Fibroblast of skin of right quadriceps (primary cell): ENCODE data around the gene DACH1.

Source experiments
- DNase-seq: peaks from one replicate; pipeline ENCODE4 v3.0.0-alpha.2; 2013

DACH1 gene

GRCh38 chr13:71536201-71536600, 330.8 kb downstream of the DACH1 start:
- no peak for DNase-seq

GRCh38 chr13:71524613-71525304, 342.2 kb downstream of the DACH1 start:
- DNase-seq = peak; percentile 51

- DNase-seq = peak; percentile 5
These were observed 342.8 kb downstream of the DACH1 start for GRCh38 chr13:71524245-71524612.

GRCh38 chr13:71522941-71523526, 344.0 kb downstream of the DACH1 start:
- no peak for DNase-seq

GRCh38 chr13:71517004-71517403, 350.0 kb downstream of the DACH1 start:
- peak; percentile 9 for DNase-seq

- no peak for DNase-seq
These were observed 350.5 kb downstream of the DACH1 start for GRCh38 chr13:71516521-71516920.

- no peak for DNase-seq
These were observed 351.3 kb downstream of the DACH1 start for GRCh38 chr13:71515744-71516038.

GRCh38 chr13:71514900-71515743, 351.9 kb downstream of the DACH1 start:
- DNase-seq = no peak

- DNase-seq = no peak
These were observed 353.5 kb downstream of the DACH1 start for GRCh38 chr13:71513411-71514033.

GRCh38 chr13:71503781-71504180, 363.2 kb downstream of the DACH1 start:
- no peak for DNase-seq

GRCh38 chr13:71499944-71500514, 367.0 kb downstream of the DACH1 start:
- DNase-seq = no peak

- no peak for DNase-seq
These were observed 367.8 kb downstream of the DACH1 start for GRCh38 chr13:71499235-71499634.

GRCh38 chr13:71493189-71493588, 373.8 kb downstream of the DACH1 start:
- DNase-seq = no peak

GRCh38 chr13:71492346-71492871, 374.6 kb downstream of the DACH1 start:
- no peak for DNase-seq

GRCh38 chr13:71491010-71491409, 376.0 kb downstream of the DACH1 start:
- DNase-seq = no peak

- no peak for DNase-seq
These were observed 378.0 kb downstream of the DACH1 start for GRCh38 chr13:71489041-71489440.

GRCh38 chr13:71488201-71488600, 378.8 kb downstream of the DACH1 start:
- DNase-seq = no peak

GRCh38 chr13:71485913-71486312, 381.1 kb downstream of the DACH1 start:
- no peak for DNase-seq

GRCh38 chr13:71483733-71484132, 383.3 kb downstream of the DACH1 start:
- no peak for DNase-seq

GRCh38 chr13:71481501-71481900, 385.5 kb downstream of the DACH1 start:
- no peak for DNase-seq

- no peak for DNase-seq
These were observed 386.0 kb downstream of the DACH1 start for GRCh38 chr13:71481046-71481445.

GRCh38 chr13:71477735-71478134, 389.3 kb downstream of the DACH1 start:
- no peak for DNase-seq

GRCh38 chr13:71474936-71475335, 392.1 kb downstream of the DACH1 start:
- DNase-seq = no peak
